Neuronal stem cell (in vitro differentiated cells): ENCODE data around the gene PTPDC1.

Experiments used
- DNase-seq: peaks from one replicate; pipeline ENCODE4 v3.0.0-alpha.2; 2013; ENCODE audit warnings: low spot score
- H2AFZ ChIP-seq: one replicate; pipeline ENCODE4 v1.6.1; 2013; ENCODE audit warnings: mild to moderate bottlenecking, low read length, inconsistent platforms
- H2AK5ac ChIP-seq: 2 replicates; pipeline ENCODE4 v1.6.1; 2013; ENCODE audit warnings: low read depth, mild to moderate bottlenecking, inconsistent platforms, low read length, moderate library complexity, mixed read lengths
- H2BK120ac ChIP-seq: 2 replicates; pipeline ENCODE4 v1.6.1; 2013; ENCODE audit warnings: low read depth, mild to moderate bottlenecking, inconsistent platforms, low read length, moderate library complexity, mixed read lengths
- H2BK12ac ChIP-seq: one replicate; pipeline ENCODE4 v1.6.1; 2013; ENCODE audit warnings: low read length, inconsistent platforms
- H2BK15ac ChIP-seq: 2 replicates; pipeline ENCODE4 v1.6.1; 2013; ENCODE audit warnings: mild to moderate bottlenecking, low read length, inconsistent platforms, mixed read lengths
- H2BK5ac ChIP-seq: one replicate; pipeline ENCODE4 v1.6.1; 2013; ENCODE audit warnings: inconsistent platforms, mild to moderate bottlenecking, low read length, moderate library complexity
- H3K14ac ChIP-seq: one replicate; pipeline ENCODE4 v1.6.1; 2013; ENCODE audit warnings: low read length, inconsistent platforms
- H3K18ac ChIP-seq: 2 replicates; pipeline ENCODE4 v1.6.1; 2013; ENCODE audit warnings: low read length, inconsistent platforms
- H3K23ac ChIP-seq: 2 replicates; pipeline ENCODE4 v1.6.1; 2013; ENCODE audit warnings: low read depth, mild to moderate bottlenecking, mixed read lengths, low read length, inconsistent platforms; ENCODE audit not compliant: poor library complexity
- H3K27ac ChIP-seq: replicated peaks from 3 replicates; pipeline ENCODE4 v1.5.1; 2013; ENCODE audit warnings: low read length, inconsistent platforms
- H3K27me3 ChIP-seq, 3 experiments: 2 replicates each; pipeline ENCODE4 v1.6.1; 2013; ENCODE audit warnings: low read length in 3 of 3, mild to moderate bottlenecking in 2 of 3, inconsistent platforms in 1 of 3, low read depth in 1 of 3, mixed read lengths in 1 of 3, moderate library complexity in 1 of 3; ENCODE audit not compliant: control insufficient read depth in 3 of 3, insufficient read depth in 3 of 3
- H3K36me3 ChIP-seq, 2 donors: replicated peaks in 1 of 2; 2 replicates each; pipeline ENCODE4 v1.6.1; 2013; ENCODE audit warnings: low read length in 2 of 2; ENCODE audit not compliant: control insufficient read depth in 2 of 2, insufficient read depth in 2 of 2
- H3K4ac ChIP-seq: 2 replicates; pipeline ENCODE4 v1.6.1; 2013; ENCODE audit warnings: inconsistent platforms, mild to moderate bottlenecking, low read length, moderate library complexity
- H3K4me1 ChIP-seq, 2 donors: 1 replicate in 1 of 2; 2 replicates in 1 of 2; pipeline ENCODE4 v1.6.1; 2013; ENCODE audit warnings: low read length in 2 of 2, low read depth in 1 of 2; ENCODE audit not compliant: control insufficient read depth in 2 of 2, insufficient read depth in 1 of 2
- H3K4me2 ChIP-seq: one replicate; pipeline ENCODE4 v1.6.1; 2013; ENCODE audit warnings: mild to moderate bottlenecking, low read length, inconsistent platforms; ENCODE audit not compliant: insufficient read depth, poor library complexity, severe bottlenecking
- H3K4me3 ChIP-seq, 2 donors: 2 replicates each; pipeline ENCODE4 v1.5.1; 2013; ENCODE audit warnings: low read length in 2 of 2, mild to moderate bottlenecking in 2 of 2, inconsistent platforms in 1 of 2, moderate library complexity in 1 of 2
- H3K79me1 ChIP-seq: one replicate; pipeline ENCODE4 v1.6.1; 2013; ENCODE audit warnings: low read depth, mild to moderate bottlenecking, inconsistent platforms, low read length, moderate library complexity
- H3K9ac ChIP-seq: one replicate; pipeline ENCODE4 v1.6.1; 2013; ENCODE audit warnings: mild to moderate bottlenecking, low read depth, low read length, inconsistent platforms; ENCODE audit not compliant: poor library complexity
- H3K9me3 ChIP-seq, 2 donors: replicated peaks in 1 of 2; 2 replicates each; pipeline versions ENCODE3 to v1.6.1; 2013; ENCODE audit warnings: low read length in 2 of 2, mild to moderate bottlenecking in 2 of 2, inconsistent platforms in 1 of 2, low read depth in 1 of 2, mixed read lengths in 1 of 2, moderate library complexity in 1 of 2; ENCODE audit not compliant: control insufficient read depth in 2 of 2, insufficient read depth in 1 of 2
- H4K8ac ChIP-seq: one replicate; pipeline ENCODE4 v1.6.1; 2013; ENCODE audit warnings: low read depth, mild to moderate bottlenecking, inconsistent platforms, low read length, moderate library complexity
- H4K91ac ChIP-seq: one replicate; pipeline ENCODE4 v1.6.1; 2013; ENCODE audit warnings: low read length, low read depth, mild to moderate bottlenecking, inconsistent platforms; ENCODE audit not compliant: poor library complexity
- WGBS, 2 donors: extraction: QIAGEN DNeasy Blood & Tissue Kit; methylation state at CpG; one replicate each; pipeline ENCODE4 v1.1.7; 2013; ENCODE audit warnings: missing lambda C conversion rate in 2 of 2, mixed read lengths in 1 of 2; ENCODE audit not compliant: insufficient read length in 2 of 2, insufficient replicate concordance in 1 of 2; ENCODE audit errors: extremely low coverage in 2 of 2; 5-methylcytosine and 5-hydroxymethylcytosine counted together

PTPDC1 gene

DNA sequence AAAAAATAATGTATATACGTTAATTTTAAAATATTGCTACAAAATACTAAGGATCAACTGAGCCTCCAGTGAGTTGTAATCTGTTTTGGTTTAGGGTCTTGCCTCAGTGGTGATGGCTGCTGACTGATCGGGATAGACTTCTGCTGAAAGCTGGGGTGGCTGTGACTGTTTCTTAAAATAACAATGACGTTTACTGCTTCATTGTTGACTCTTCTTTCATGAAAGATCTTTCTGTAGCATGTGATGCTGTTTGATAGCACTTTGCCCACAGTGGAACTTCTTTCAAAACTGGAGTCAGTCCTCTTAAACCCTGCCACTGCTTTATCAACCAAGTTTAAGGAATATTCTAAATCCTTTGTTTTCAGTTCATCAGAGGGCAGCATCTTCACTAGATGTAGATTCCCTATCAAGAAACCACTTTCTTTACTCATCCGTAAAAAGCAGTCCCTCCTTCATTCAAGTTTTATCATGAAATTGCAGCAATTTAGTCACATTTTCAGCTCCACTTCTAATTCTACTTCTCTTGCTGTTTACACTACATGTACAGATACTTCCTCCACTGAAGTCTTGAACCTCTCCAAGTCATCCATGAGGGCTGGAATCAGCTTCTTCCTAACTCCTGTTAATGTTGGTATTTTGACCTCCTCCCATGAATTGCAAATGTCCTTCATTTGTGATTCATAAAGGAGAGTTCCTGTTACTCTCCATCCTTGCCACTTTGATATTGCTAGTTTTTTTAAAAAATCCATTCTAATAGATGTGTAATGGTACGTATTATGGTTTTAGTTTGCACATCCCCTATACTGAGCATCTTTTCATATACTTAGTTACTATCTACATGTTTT, 41.5 kb upstream of the PTPDC1 start:
- Histone ChIP-seq H3K9me3 (peaks cover 0 to 3% of the 10 kb centered on the region in 2 donors), H3K27ac (no peak overlapping the region), H2BK15ac (no peak overlapping the region), H3K36me3 (no peaks in the 10 kb centered on the region), H3K4me1 (no peaks in the 10 kb centered on the region), H3K9ac (no peak overlapping the region), H3K27me3 (no peaks in the 10 kb centered on the region), H3K14ac (no peak overlapping the region), H3K4me3 (no peak overlapping the region), H4K91ac (no peak overlapping the region), H4K8ac (no peak overlapping the region), H2BK120ac (no peak overlapping the region), H2AK5ac (no peak overlapping the region), H2AFZ (no peak overlapping the region), H3K4ac (no peak overlapping the region), H2BK12ac (no peak overlapping the region), H3K23ac (no peak overlapping the region), H2BK5ac (no peak overlapping the region), H3K18ac (no peak overlapping the region), H3K4me2 (no peak overlapping the region), H3K79me1 (no peaks in the 10 kb centered on the region)
- DNase-seq: no peak
- no CpG with 5 or more reads among the region's 5 CpGs for WGBS, 2 donors

DNA sequence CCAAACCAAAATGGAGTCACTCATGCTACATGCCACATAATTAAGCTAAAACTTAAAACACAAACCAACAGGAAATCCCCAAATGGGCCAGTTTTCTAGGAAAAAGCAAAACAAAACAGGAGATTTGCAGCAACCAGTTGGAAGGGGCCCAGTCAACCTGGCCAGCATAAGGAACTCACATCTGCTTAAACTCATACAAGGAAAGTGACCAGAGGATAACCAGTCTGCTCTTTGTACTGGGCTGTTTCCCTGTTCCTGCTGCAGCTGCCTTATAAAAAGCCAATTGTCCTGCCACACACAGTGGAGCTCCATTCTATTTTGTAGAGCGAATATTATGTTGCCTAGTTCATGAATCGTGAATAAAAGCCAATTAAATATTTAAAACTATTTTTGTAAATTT, 29.5 kb upstream of the PTPDC1 start:
- no peak overlapping the region for H3K4me2 ChIP-seq
- no peaks in the 10 kb centered on the region for H3K79me1 ChIP-seq
- H3K4me3 ChIP-seq: no peak overlapping the region
- no peak overlapping the region for H2AFZ ChIP-seq
- no peak overlapping the region for H3K18ac ChIP-seq
- peaks cover 0 to 11% of the 10 kb centered on the region in 2 donors for H3K9me3 ChIP-seq
- no peaks in the 10 kb centered on the region for H3K27me3 ChIP-seq
- H4K91ac ChIP-seq: no peak overlapping the region
- H3K4me1 ChIP-seq: no peaks in the 10 kb centered on the region
- DNase-seq: no peak
- no peaks in the 10 kb centered on the region for H3K36me3 ChIP-seq
- H3K14ac ChIP-seq: no peak overlapping the region
- H2BK12ac ChIP-seq: no peak overlapping the region
- no peak overlapping the region for H2BK120ac ChIP-seq
- no peak overlapping the region for H2AK5ac ChIP-seq
- no peak overlapping the region for H2BK5ac ChIP-seq
- H4K8ac ChIP-seq: no peak overlapping the region
- no peak overlapping the region for H3K9ac ChIP-seq
- H3K4ac ChIP-seq: no peak overlapping the region
- no peak overlapping the region for H3K27ac ChIP-seq
- WGBS, 2 donors: no CpG with 5 or more reads among the region's 2 CpGs
- no peak overlapping the region for H3K23ac ChIP-seq
- no peak overlapping the region for H2BK15ac ChIP-seq

DNA sequence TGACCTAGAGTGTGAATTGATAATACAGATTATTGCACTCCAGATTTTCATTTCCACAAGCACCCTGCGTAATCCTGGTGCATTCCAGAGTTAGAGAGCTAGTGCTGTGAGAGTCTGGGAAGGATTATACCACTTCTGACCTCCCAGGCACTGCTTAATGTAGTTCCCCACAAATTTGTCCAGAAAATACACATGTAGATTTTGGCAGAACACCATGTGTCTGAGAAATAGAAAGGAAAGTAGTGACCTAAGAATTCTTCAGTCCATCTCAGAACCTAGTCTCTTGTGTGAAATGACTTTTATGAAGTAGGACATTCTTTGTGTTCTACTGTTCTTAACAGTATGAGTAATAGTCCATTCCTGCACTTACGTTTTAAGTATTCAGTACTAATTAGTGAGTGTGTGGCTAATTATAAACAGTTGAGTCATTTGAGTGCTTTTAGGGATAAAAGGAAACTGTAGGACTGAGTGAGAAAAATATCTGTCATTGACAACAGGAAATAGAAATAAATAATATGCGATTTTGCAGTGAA, 27.8 kb upstream of the PTPDC1 start:
- Histone ChIP-seq H3K14ac (no peak overlapping the region), H3K9me3 (peaks cover 0 to 5% of the 10 kb centered on the region in 2 donors), H2AK5ac (no peak overlapping the region), H3K27ac (no peak overlapping the region), H4K8ac (no peak overlapping the region), H3K23ac (no peak overlapping the region), H2AFZ (no peak overlapping the region), H3K36me3 (no peaks in the 10 kb centered on the region), H2BK120ac (no peak overlapping the region), H3K27me3 (no peaks in the 10 kb centered on the region), H2BK12ac (no peak overlapping the region), H2BK5ac (no peak overlapping the region), H3K4me2 (no peak overlapping the region), H3K79me1 (no peaks in the 10 kb centered on the region), H3K9ac (no peak overlapping the region), H3K4me3 (no peak overlapping the region), H3K4me1 (no peaks in the 10 kb centered on the region), H3K4ac (no peak overlapping the region), H4K91ac (no peak overlapping the region), H3K18ac (no peak overlapping the region), H2BK15ac (no peak overlapping the region)
- no peak for DNase-seq
- WGBS, 2 donors: no CpG with 5 or more reads among the region's 3 CpGs

DNA sequence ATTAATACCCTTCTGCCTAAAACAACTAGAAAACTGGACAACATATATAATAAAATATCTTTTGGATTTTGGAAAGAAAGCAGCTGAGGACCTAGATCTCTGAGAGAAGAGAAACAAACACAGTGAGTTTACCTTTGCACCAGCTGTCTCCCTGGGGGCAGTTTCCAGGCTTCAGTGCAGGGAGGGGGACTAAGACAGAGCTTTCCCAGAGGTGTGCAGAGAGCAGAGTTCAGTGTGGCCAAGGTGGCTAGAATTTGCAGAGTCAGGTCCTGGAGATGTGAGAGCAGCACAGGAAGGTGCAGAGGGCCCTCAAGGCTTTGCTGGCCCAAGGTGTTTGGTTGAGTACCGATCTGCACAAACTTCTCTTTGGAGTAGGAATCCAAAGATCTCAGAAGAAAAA, 26.3 kb upstream of the PTPDC1 start:
- no peak overlapping the region for H3K4me2 ChIP-seq
- DNase-seq: no peak

More for the DNA sequence above, 26.3 kb upstream of the PTPDC1 start:
- Histone ChIP-seq H3K14ac (no peak overlapping the region), H3K9ac (no peak overlapping the region), H2AFZ (no peak overlapping the region), H3K27me3 (no peaks in the 10 kb centered on the region), H3K4ac (no peak overlapping the region), H2BK5ac (no peak overlapping the region), H2BK12ac (no peak overlapping the region), H3K36me3 (no peaks in the 10 kb centered on the region), H2AK5ac (no peak overlapping the region), H2BK120ac (no peak overlapping the region), H3K9me3 (peaks cover 0 to 4% of the 10 kb centered on the region in 2 donors), H4K8ac (no peak overlapping the region), H2BK15ac (no peak overlapping the region), H3K4me3 (no peak overlapping the region), H3K18ac (no peak overlapping the region), H4K91ac (no peak overlapping the region), H3K79me1 (no peaks in the 10 kb centered on the region), H3K27ac (no peak overlapping the region), H3K4me1 (no peaks in the 10 kb centered on the region), H3K23ac (no peak overlapping the region)
- WGBS, 2 donors: no CpG with 5 or more reads among the region's 1 CpG
